Adipocyte (in vitro differentiated cells): ENCODE results near the gene PEPD.

Source experiments
- DNase-seq: peaks from one replicate; pipeline ENCODE4 v3.0.0-alpha.2; 2015; ENCODE audit warnings: low read depth
- H3K27me3 ChIP-seq: replicated peaks from 2 replicates; pipeline ENCODE4 v1.7.0; 2013; ENCODE audit warnings: mild to moderate bottlenecking, low read length, moderate library complexity; ENCODE audit not compliant: control insufficient read depth, insufficient read depth
- H3K36me3 ChIP-seq: 2 replicates; pipeline ENCODE4 v1.7.0; 2013; ENCODE audit warnings: low read length, mild to moderate bottlenecking, moderate library complexity; ENCODE audit not compliant: control insufficient read depth, insufficient read depth, severe bottlenecking
- H3K4me1 ChIP-seq: 2 replicates; pipeline ENCODE4 v1.7.0; 2013; ENCODE audit warnings: mild to moderate bottlenecking, low read length, moderate library complexity; ENCODE audit not compliant: control insufficient read depth, insufficient read depth
- H3K4me3 ChIP-seq: 2 replicates; pipeline ENCODE4 v1.7.0; 2013; ENCODE audit warnings: mild to moderate bottlenecking, low read length, moderate library complexity
- H3K9ac ChIP-seq: 2 replicates; pipeline ENCODE4 v1.7.0; 2013; ENCODE audit warnings: mild to moderate bottlenecking, low read length, moderate library complexity
- H3K9me3 ChIP-seq: 2 replicates; pipeline ENCODE4 v1.7.0; 2013; ENCODE audit warnings: mild to moderate bottlenecking, low read length, moderate library complexity; ENCODE audit not compliant: control insufficient read depth

The PEPD gene

DNA sequence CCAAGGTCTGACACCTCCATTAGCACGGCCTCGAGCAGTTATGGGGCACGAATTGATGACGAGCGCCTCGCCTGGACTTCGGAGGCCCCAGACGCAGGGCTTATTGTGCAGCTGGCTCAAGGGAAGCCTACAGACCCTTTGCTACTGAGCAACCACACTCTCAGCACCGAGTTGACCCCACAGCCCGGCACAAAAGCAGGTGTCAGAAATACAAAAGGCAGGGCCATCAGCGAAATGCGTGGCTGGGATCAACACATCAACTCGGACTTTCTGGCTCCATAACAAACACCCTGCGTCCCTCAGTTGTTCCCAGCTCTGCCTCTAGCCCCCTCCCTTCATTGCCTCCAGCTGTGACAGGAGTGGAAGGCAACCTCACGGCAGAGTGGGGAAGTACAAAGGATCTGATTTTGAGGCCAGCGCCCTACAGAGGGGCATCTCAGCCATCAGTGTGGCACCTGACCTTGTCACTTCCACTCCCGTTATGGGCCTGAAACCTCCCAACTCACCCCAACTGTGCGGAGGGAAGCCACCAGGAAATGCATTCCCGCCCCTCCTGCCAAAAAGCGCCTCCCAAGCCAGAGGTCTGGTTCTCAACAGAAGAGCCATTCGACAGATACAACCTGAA is 18.0 kb downstream of the PEPD start:
- DNase-seq: no peak
- H3K9ac ChIP-seq: no peak overlapping the region
- H3K4me3 ChIP-seq: no peak overlapping the region
- H3K27me3 ChIP-seq: no peaks in the 10 kb centered on the region
- no peaks in the 10 kb centered on the region for H3K9me3 ChIP-seq
- peaks cover 26% of the 10 kb centered on the region for H3K36me3 ChIP-seq
- peaks cover 14% of the 10 kb centered on the region for H3K4me1 ChIP-seq

DNA sequence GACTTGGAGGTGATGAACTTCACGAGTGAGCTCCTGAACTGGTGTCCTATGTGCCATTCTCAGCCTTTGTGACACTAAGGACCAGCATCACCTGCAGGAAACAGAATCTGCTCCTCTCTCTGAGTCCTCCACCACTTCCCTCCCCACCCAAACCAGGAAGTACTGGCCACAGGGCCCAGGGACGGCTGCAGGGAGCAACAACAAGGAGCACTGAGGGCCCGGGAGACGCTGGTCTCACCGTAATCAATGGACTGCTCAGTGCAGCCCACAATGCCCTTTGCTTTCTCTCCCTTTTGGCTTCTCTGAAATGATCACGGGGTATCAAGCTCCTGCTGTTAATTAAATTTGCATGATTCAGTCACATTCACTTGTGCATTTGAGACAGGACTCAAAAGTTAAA is 18.6 kb downstream of the PEPD start:
- no peaks in the 10 kb centered on the region for H3K27me3 ChIP-seq
- no peak overlapping the region for H3K4me3 ChIP-seq
- H3K36me3 ChIP-seq: peaks cover 29% of the 10 kb centered on the region
- H3K9ac ChIP-seq: no peak overlapping the region
- H3K9me3 ChIP-seq: no peaks in the 10 kb centered on the region
- no peak for DNase-seq
- peaks cover 8% of the 10 kb centered on the region for H3K4me1 ChIP-seq

DNA sequence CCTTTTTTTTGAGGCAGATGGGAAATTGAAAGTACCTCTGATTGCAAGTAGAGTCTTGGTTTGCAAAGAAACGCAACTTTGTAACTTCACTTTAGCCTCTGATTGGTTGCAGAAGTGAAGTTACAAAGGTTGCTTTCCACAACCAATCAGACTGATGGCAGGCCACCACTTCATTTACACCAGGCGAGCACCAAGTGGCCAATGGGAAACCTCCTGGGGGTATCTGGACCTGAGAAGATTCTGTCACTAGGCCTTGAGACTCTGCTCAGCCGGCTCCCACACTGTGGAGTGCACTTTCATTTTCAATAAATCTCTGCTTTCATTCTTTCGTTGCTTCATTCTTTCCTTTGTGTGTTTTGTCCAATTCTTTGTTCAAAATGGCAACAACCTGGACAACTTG is 19.1 kb downstream of the PEPD start:
- Histone ChIP-seq H3K36me3 (peaks cover 29% of the 10 kb centered on the region), H3K9me3 (no peaks in the 10 kb centered on the region), H3K4me3 (no peak overlapping the region), H3K27me3 (no peaks in the 10 kb centered on the region), H3K9ac (no peak overlapping the region), H3K4me1 (peaks cover 3% of the 10 kb centered on the region)
- DNase-seq: no peak

DNA sequence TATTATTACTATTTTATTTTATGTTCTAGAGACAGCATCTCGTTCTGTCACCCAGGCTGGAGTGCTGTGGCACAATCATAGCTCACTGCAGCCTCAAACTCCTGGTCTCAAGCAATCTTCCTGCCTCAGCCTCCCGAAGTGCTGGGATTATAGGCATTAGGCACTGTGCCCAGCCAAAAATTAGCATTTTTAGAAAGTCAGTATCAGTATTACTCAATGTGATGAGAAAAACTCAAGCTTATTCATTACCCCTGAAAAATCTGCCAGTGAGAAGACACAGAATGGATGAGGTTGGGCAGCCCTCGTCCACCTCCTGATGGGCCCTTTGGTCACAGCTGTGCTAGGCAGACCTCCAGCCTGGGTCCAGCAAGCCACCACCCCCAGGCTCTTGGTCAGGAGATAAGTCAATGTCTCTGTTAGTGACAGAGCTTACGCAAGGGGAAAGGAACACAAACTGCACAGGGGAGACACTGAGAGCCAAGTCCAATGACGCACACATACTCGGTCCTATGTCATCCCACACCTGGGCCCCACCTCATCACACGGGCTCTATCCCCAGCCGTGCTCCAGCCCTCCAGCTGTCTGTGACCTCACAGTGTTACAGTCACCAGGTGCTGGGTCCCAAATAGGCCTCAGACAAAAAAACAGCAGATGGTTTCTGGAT is 19.8 kb downstream of the PEPD start:
- no peak overlapping the region for H3K9ac ChIP-seq
- H3K36me3 ChIP-seq: peaks cover 29% of the 10 kb centered on the region
- no peak overlapping the region for H3K4me3 ChIP-seq
- DNase-seq: no peak
- no peaks in the 10 kb centered on the region for H3K4me1 ChIP-seq
- no peaks in the 10 kb centered on the region for H3K27me3 ChIP-seq
- H3K9me3 ChIP-seq: no peaks in the 10 kb centered on the region

DNA sequence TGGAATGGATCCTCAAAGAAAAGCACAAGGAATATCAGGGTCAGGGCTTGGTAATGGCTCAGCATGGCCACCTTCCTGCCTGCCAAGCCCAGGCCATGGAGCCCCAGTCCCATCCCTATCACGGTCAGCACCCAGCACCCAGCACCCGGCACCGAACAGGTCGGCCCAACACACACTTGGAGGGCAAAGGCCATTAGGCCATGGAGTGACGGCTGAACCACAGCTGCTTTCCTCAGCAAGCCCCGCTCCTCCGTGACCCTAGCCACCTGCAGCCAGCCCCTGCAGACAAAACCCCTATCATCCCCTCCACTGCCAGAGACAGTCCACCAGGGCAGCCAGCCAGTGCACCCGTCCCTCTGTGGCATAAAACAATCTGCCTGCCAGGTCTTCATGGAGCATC is 20.6 kb downstream of the PEPD start:
- H3K4me1 ChIP-seq: peaks cover 4% of the 10 kb centered on the region
- no peak overlapping the region for H3K9ac ChIP-seq
- no peaks in the 10 kb centered on the region for H3K9me3 ChIP-seq
- H3K4me3 ChIP-seq: no peak overlapping the region
- DNase-seq: no peak
- no peaks in the 10 kb centered on the region for H3K27me3 ChIP-seq
- peaks cover 29% of the 10 kb centered on the region for H3K36me3 ChIP-seq

DNA sequence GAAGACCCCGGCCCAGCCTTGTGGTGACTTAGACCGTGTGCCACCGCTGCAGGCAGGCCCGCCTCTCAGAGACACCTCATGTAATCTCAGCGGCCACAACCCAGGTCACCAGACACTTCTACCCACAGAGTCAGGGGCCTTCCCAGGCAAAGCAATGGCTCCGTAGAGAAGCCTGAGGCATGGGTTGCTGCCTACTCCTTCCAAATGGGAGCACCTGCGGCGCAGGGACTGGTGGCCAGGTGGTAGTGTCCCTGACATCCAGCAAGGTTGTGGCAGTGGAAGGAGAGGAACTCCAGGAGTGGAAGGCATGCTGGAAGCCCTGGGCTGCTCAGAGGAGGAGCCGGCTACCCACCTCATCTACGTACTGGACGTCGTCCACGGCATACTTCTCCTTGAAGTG is 21.0 kb downstream of the PEPD start:
- H3K9ac ChIP-seq: no peak overlapping the region
- no peaks in the 10 kb centered on the region for H3K27me3 ChIP-seq
- H3K4me1 ChIP-seq: peaks cover 7% of the 10 kb centered on the region
- no peak overlapping the region for H3K4me3 ChIP-seq
- no peaks in the 10 kb centered on the region for H3K9me3 ChIP-seq
- peaks cover 29% of the 10 kb centered on the region for H3K36me3 ChIP-seq
- DNase-seq: no peak

DNA sequence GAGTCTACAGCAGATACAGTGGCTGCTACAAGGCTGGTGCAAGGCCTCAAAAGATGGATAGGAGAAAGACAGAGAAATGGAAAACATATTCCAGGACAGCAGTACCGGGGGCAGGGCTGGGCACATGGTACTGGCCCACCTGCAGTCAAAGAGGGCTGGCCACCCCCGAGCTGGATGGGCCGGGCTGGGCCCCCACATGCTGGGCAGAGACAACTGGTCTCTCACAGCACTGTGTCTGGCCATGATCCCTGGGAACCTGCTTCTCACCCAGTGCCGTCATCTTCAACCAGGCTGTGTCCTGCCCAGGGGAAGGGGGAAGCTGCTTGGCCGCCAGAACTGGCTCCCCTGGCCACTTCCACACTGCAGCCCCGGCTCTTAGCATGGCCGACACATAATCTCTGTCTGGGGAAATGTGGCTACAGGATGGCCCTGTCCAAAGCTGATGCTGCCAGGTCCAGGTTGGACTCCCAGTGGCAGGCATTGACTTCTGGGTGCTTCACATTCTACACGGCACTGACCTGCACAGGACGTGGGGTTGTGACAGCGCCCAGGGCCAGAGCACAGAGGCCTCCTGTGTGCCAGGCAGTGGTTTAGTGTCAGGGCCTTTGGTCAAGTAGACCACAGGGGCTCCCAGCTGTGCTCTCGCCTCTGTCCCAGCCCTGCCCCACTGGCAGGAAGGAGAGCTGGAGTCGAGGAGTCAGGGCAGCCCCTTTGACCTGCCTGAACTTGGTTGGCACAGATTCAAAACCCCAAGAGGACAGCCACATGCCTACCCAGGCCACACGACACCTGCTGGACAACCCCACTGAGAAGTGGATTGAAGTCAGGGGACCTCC is 21.7 kb downstream of the PEPD start:
- H3K4me1 ChIP-seq: peaks cover 7% of the 10 kb centered on the region
- H3K9ac ChIP-seq: no peak overlapping the region
- DNase-seq: no peak
- no peaks in the 10 kb centered on the region for H3K27me3 ChIP-seq
- H3K36me3 ChIP-seq: peaks cover 29% of the 10 kb centered on the region
- H3K4me3 ChIP-seq: no peak overlapping the region
- no peaks in the 10 kb centered on the region for H3K9me3 ChIP-seq

DNA sequence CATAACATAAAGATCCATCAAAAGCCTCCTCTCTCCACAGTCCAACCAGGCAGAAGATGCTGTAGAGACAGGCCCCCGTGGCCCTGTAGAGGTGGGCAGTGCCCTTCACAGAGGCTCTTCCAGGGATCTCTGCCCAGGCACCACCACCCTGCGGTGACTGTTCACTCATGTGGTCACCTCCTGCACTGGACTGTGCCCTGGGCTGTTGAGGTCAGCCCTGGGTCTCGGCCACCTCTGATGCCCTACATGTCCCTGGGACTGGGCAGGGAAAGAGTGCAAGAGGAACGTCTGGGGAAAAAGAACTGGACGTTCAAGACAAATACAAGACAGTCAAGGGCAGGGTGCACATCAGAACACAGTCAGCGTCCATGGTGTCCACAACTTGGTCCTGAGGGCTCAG is 22.3 kb downstream of the PEPD start:
- no peaks in the 10 kb centered on the region for H3K9me3 ChIP-seq
- H3K4me1 ChIP-seq: peaks cover 7% of the 10 kb centered on the region
- H3K27me3 ChIP-seq: no peaks in the 10 kb centered on the region
- H3K36me3 ChIP-seq: peaks cover 29% of the 10 kb centered on the region
- no peak overlapping the region for H3K4me3 ChIP-seq
- no peak overlapping the region for H3K9ac ChIP-seq
- no peak for DNase-seq

DNA sequence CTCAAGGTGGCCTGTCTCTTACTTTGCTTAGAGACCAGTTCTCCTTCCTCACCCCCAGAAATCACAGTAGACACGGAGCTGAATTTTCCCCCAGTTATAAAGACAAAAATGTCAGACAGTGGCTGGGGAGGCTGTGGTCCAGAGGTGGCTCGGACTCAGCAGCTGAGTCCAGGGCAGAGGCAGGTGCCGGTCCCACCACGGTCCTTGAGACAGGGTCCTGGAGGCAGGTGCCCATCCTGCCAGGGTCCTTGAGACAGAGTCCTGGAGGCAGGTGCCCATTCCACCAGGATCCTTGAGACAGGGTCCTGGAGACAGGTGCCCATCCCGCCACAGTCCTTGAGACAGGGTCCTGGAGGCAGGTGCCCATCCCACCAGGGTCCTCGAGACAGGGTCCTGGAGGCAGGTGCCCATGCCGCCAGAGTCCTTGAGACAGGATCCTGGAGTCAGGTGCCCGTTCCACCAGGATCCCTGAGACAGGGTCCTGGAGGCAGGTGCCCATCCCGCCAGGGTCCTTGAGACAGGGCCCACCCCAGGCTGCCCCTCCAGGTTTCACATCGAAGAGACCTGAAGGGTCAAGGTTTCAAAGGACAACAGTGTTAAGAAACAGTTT is 23.1 kb downstream of the PEPD start:
- DNase-seq: no peak
- no peaks in the 10 kb centered on the region for H3K27me3 ChIP-seq
- H3K4me3 ChIP-seq: no peak overlapping the region
- H3K36me3 ChIP-seq: peaks cover 29% of the 10 kb centered on the region
- peaks cover 7% of the 10 kb centered on the region for H3K4me1 ChIP-seq
- H3K9ac ChIP-seq: no peak overlapping the region
- H3K9me3 ChIP-seq: no peaks in the 10 kb centered on the region

DNA sequence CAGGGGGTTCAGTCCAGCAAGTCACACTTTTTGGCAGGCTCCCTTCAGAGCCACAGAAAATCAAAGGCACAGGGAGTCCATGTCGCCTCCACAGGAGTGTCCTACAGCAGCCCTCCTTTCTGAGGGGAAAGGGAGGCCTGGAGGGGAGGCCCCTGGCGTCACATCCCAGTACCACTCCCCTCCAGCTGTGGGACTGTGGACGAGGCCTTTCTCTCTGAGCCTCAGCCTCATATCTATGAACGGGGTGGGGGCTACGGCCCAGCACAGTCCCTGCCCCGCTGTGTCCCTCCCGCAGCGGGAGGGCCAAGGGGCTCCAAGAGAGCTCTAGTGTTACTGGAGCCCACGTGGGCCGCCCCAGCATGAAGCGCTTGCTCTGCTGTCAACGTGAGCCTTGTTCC is 23.8 kb downstream of the PEPD start:
- no peak for DNase-seq
- peaks cover 7% of the 10 kb centered on the region for H3K4me1 ChIP-seq
- H3K9ac ChIP-seq: no peak overlapping the region
- H3K4me3 ChIP-seq: no peak overlapping the region
- H3K27me3 ChIP-seq: no peaks in the 10 kb centered on the region
- H3K9me3 ChIP-seq: no peaks in the 10 kb centered on the region
- peaks cover 29% of the 10 kb centered on the region for H3K36me3 ChIP-seq

DNA sequence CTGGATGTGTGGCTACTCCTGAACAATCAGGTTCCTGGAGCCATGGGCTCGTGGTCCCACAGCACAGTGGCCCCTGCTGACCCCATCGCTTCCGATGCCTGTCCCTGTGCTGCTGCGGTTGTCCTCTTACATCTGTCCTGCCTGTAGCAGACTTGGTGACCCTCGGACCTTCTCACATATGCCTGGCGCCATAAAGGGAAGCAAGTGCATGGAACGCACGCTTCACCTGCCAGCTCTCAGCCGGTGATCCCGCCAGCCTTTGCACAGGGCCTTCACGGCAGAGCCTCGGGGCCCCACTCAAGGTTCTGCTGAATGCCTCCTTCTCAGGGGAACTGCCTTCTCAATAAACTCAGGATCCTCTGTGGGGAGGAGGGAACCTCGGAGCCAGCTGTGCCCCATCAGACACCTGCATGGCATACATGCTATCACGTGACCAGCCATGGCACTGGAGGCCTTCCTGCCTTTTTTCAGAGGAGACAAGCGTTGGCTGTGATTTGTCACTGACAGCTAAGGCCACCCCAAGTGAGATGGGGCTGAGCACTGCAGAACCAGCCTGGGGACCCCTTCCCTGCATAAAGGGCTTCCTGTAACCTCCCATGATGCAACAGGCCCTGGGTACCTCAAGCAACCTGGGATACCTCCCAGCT is 24.3 kb downstream of the PEPD start:
- Histone ChIP-seq H3K9me3 (no peaks in the 10 kb centered on the region), H3K36me3 (peaks cover 29% of the 10 kb centered on the region), H3K9ac (no peak overlapping the region), H3K27me3 (no peaks in the 10 kb centered on the region), H3K4me3 (no peak overlapping the region), H3K4me1 (peaks cover 7% of the 10 kb centered on the region)
- DNase-seq: no peak
